NCI-H748 (cell line): Measurements from ENCODE around the gene B4GALT1.

Experiments used
- DNase-seq: peaks from one replicate; lab custom pipeline; 2025; ENCODE audit not compliant: unreplicated experiment; lab: John Stamatoyannopoulos, UW

B4GALT1 gene

GRCh38 chr9:33125461-33125860 lies 41.7 kb downstream of the B4GALT1 start:
- no peak for DNase-seq

- DNase-seq = no peak
These were observed 42.3 kb downstream of the B4GALT1 start for GRCh38 chr9:33124751-33125381.

GRCh38 chr9:33124046-33124445 lies 43.1 kb downstream of the B4GALT1 start:
- DNase-seq = no peak

- DNase-seq = no peak
These were observed 43.6 kb downstream of the B4GALT1 start for GRCh38 chr9:33123407-33124031.

- no peak for DNase-seq
These were observed 46.5 kb downstream of the B4GALT1 start for GRCh38 chr9:33120620-33121019.

- no peak for DNase-seq
These were observed 49.3 kb downstream of the B4GALT1 start for GRCh38 chr9:33117796-33118195.

- DNase-seq = no peak
These were observed 49.8 kb downstream of the B4GALT1 start for GRCh38 chr9:33117306-33117705.

GRCh38 chr9:33116860-33117259 lies 50.3 kb downstream of the B4GALT1 start:
- no peak for DNase-seq

- DNase-seq = no peak
These were observed 52.4 kb downstream of the B4GALT1 start for GRCh38 chr9:33114746-33115145.

GRCh38 chr9:33113799-33114547 lies 53.2 kb downstream of the B4GALT1 start:
- no peak for DNase-seq

GRCh38 chr9:33112094-33112493 lies 55.0 kb downstream of the B4GALT1 start:
- no peak for DNase-seq

- DNase-seq = no peak
These were observed 55.5 kb downstream of the B4GALT1 start for GRCh38 chr9:33111631-33112030.

GRCh38 chr9:33110686-33111085 lies 56.5 kb downstream of the B4GALT1 start:
- no peak for DNase-seq

- no peak for DNase-seq
These were observed 57.1 kb downstream of the B4GALT1 start for GRCh38 chr9:33109850-33110595.

- no peak for DNase-seq
These were observed 58.0 kb downstream of the B4GALT1 start for GRCh38 chr9:33109097-33109496.

- no peak for DNase-seq
These were observed 58.7 kb downstream of the B4GALT1 start for GRCh38 chr9:33108472-33108871.

GRCh38 chr9:33107762-33108161 lies 59.4 kb downstream of the B4GALT1 start:
- DNase-seq = no peak

GRCh38 chr9:33106827-33107621 lies 60.1 kb downstream of the B4GALT1 start:
- no peak for DNase-seq

GRCh38 chr9:33106372-33106771 lies 60.8 kb downstream of the B4GALT1 start:
- no peak for DNase-seq

- DNase-seq = no peak
These were observed 61.2 kb downstream of the B4GALT1 start for GRCh38 chr9:33105959-33106358.

GRCh38 chr9:33105504-33105903 lies 61.6 kb downstream of the B4GALT1 start:
- no peak for DNase-seq
